Gastrocnemius medialis (tissue), 4 donors: ENCODE results near the gene TPSAB1.

ENCODE experiments used
- POLR2A ChIP-seq, 2 donors: fragments of 450-650 bp; IDR thresholded peaks; one replicate each; pipeline ENCODE4 v1.6.1; 2017; ENCODE audit warnings: antibody characterized with exemption in 2 of 2, mild to moderate bottlenecking in 2 of 2, moderate library complexity in 2 of 2
- TF ChIP-seq, protein P1 (sequence below), 5 experiments: fragments of 450-650 bp in 3 of 5; fragments of 200-600 bp in 2 of 5; sonication (generic) in 2 of 5; IDR thresholded peaks in 4 of 5; conservative IDR thresholded peaks in 1 of 5; 1 replicate in 4 of 5; 2 replicates in 1 of 5; pipeline ENCODE4 v1.5.1; 2016 to 2019; ENCODE audit warnings: antibody characterized with exemption in 5 of 5, mild to moderate bottlenecking in 3 of 5, moderate library complexity in 3 of 5

DNA sequence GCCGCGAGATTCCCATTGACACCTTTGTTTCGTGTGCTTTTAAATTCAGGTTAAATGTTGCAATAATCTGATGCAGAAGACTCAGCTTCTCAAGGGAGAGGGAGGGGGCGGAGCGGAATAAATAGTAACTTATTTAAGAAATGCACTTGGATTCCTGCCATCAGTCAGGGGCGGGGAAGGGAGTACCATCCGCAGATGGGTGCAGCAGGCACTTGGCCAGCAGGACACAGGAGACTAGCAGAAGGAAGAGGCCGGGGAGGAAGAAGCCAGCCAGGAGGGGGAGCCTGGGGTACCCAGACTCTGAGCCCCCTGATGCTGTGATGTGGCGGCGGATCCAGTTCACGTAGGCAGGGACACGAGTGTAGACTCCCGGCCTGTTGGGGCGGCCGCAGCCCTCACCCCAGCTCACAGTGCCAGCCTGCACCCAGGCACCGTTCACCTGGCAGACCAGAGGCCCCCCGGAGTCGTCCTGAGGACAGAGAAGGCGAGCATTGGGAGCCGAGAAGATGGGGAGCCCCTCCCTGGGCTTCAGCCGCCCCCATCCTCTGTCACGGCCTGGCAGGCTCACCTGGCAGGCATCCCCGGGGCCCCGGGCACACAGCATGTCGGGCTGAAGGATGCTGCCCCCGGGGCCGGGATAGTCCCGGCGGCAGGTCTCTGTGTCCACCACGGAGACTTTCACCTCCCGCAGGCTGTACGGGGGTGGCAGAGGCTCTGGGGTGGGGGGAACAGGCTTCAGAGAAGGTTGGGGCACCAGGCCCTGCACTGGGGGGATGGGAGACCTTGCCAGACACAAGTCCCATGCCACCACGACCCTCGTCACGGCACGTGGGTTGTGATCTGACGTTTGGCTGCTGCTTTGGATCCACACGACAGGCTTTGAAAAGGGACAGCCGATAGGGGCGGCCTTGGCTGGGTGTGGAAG is 18.6 kb upstream of the TPSAB1 start:
- no peak for TF ChIP-seq POLR2A (IDR thresholded peaks at IDR 0.05)
- TF ChIP-seq, protein P1, sequence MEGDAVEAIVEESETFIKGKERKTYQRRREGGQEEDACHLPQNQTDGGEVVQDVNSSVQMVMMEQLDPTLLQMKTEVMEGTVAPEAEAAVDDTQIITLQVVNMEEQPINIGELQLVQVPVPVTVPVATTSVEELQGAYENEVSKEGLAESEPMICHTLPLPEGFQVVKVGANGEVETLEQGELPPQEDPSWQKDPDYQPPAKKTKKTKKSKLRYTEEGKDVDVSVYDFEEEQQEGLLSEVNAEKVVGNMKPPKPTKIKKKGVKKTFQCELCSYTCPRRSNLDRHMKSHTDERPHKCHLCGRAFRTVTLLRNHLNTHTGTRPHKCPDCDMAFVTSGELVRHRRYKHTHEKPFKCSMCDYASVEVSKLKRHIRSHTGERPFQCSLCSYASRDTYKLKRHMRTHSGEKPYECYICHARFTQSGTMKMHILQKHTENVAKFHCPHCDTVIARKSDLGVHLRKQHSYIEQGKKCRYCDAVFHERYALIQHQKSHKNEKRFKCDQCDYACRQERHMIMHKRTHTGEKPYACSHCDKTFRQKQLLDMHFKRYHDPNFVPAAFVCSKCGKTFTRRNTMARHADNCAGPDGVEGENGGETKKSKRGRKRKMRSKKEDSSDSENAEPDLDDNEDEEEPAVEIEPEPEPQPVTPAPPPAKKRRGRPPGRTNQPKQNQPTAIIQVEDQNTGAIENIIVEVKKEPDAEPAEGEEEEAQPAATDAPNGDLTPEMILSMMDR (IDR thresholded peaks at IDR 0.05 in 4 of 5, conservative IDR thresholded peaks at IDR 0.05 in 1 of 5) = no peak
